ENCODE data around the gene AP1M2. TPM values are rescaled to one million over a fixed set of nuclear protein-coding genes. Genes with fewer than 3 reads are reported as not detected.

Gene AP1M2
- total RNA-seq, 1 experiment from 2014 or later: 196 TPM

- intact Hi-C loops (cut with micrococcal nuclease; ENCODE audit: unreplicated experiment): no loop called here
- ChIA-PET CTCF (no interaction called here), POLR2A (no interaction called here)
- H3K36me3 Mint-ChIP-seq (ENCODE audit: insufficient read depth, unreplicated experiment): peaks cover 14% of the 10 kb centered on the region
- BruUV-seq (replicated peaks): no TSS peak
- no peak overlapping the region for H3K27ac Mint-ChIP-seq (ENCODE audit: unreplicated experiment)
- H3K9me3 Mint-ChIP-seq (ENCODE audit: unreplicated experiment): no peaks in the 10 kb centered on the region
- no peak for TF ChIP-seq CTCF (IDR thresholded peaks at IDR 0.05; ENCODE audit: insufficient read depth in 1 of 2, low read depth in 1 of 2, low read length in 1 of 2, severe bottlenecking in 1 of 2, unreplicated experiment in 1 of 2)
- no peaks in the 10 kb centered on the region for H3K27me3 ChIP-seq (replicated peaks; ENCODE audit: control insufficient read depth, insufficient read depth, low read length)
- no peak for DNase-seq
- no peak overlapping the region for H3K4me3 ChIP-seq (ENCODE audit: low read depth, low read length)
- H3K36me3 ChIP-seq (ENCODE audit: control insufficient read depth, insufficient read depth, low read length): no peaks in the 10 kb centered on the region
- H3K4me1 Mint-ChIP-seq (ENCODE audit: low read depth, unreplicated experiment): peaks cover 8% of the 10 kb centered on the region
- H3K4me1 ChIP-seq: peaks cover 11% of the 10 kb centered on the region
- H3K9me3 ChIP-seq: no peaks in the 10 kb centered on the region
- no peaks in the 10 kb centered on the region for H3K27me3 Mint-ChIP-seq (ENCODE audit: insufficient read depth, unreplicated experiment)
- no peak overlapping the region for H3K4me3 Mint-ChIP-seq (ENCODE audit: unreplicated experiment)
Observed at GRCh38 chr19:10615429-10616023, 28.4 kb upstream of the AP1M2 start.

- H3K36me3 Mint-ChIP-seq (ENCODE audit: insufficient read depth, unreplicated experiment): peaks cover 9% of the 10 kb centered on the region
- no peak for TF ChIP-seq CTCF (IDR thresholded peaks at IDR 0.05; ENCODE audit: insufficient read depth in 1 of 2, low read depth in 1 of 2, low read length in 1 of 2, severe bottlenecking in 1 of 2, unreplicated experiment in 1 of 2)
- no peak overlapping the region for H3K4me3 Mint-ChIP-seq (ENCODE audit: unreplicated experiment)
- Histone ChIP-seq H3K9me3 (no peaks in the 10 kb centered on the region), H3K36me3 (ENCODE audit: control insufficient read depth, insufficient read depth, low read length) (no peaks in the 10 kb centered on the region), H3K27me3 (replicated peaks; ENCODE audit: control insufficient read depth, insufficient read depth, low read length) (no peaks in the 10 kb centered on the region), H3K4me3 (ENCODE audit: low read depth, low read length) (no peak overlapping the region), H3K4me1 (peaks cover 8% of the 10 kb centered on the region)
- BruUV-seq (replicated peaks): no TSS peak
- ChIA-PET POLR2A (interaction anchor here (0.6 kb wide), 1 partner anchor 8 kb away, joined by 3 read pairs; no protein-coding TSS in a partner anchor), CTCF (interaction anchor here (0.6 kb wide), 1 partner anchor 105 kb away, joined by 7 read pairs; the partner anchor contains the start of gene DNM2)
- H3K27ac Mint-ChIP-seq (ENCODE audit: unreplicated experiment): no peak overlapping the region
- H3K27me3 Mint-ChIP-seq (ENCODE audit: insufficient read depth, unreplicated experiment): no peaks in the 10 kb centered on the region
- no peak for DNase-seq
- peaks cover 3% of the 10 kb centered on the region for H3K4me1 Mint-ChIP-seq (ENCODE audit: low read depth, unreplicated experiment)
- intact Hi-C loops (cut with micrococcal nuclease; ENCODE audit: unreplicated experiment): no loop called here
- H3K9me3 Mint-ChIP-seq (ENCODE audit: unreplicated experiment): no peaks in the 10 kb centered on the region
Observed at GRCh38 chr19:10612499-10613119, 25.5 kb upstream of the AP1M2 start.

GRCh38 chr19:10611907-10612306 lies 24.8 kb upstream of the AP1M2 start:
- no peaks in the 10 kb centered on the region for H3K27me3 ChIP-seq (replicated peaks; ENCODE audit: control insufficient read depth, insufficient read depth, low read length)
- no peaks in the 10 kb centered on the region for H3K27me3 Mint-ChIP-seq (ENCODE audit: insufficient read depth, unreplicated experiment)
- no peaks in the 10 kb centered on the region for H3K9me3 Mint-ChIP-seq (ENCODE audit: unreplicated experiment)
- no peaks in the 10 kb centered on the region for H3K4me1 Mint-ChIP-seq (ENCODE audit: low read depth, unreplicated experiment)
- peaks cover 1% of the 10 kb centered on the region for H3K4me1 ChIP-seq
- no peak overlapping the region for H3K27ac Mint-ChIP-seq (ENCODE audit: unreplicated experiment)
- H3K36me3 Mint-ChIP-seq (ENCODE audit: insufficient read depth, unreplicated experiment): peaks cover 5% of the 10 kb centered on the region
- H3K9me3 ChIP-seq: no peaks in the 10 kb centered on the region
- no peak overlapping the region for H3K4me3 ChIP-seq (ENCODE audit: low read depth, low read length)
- POLR2A ChIA-PET: no interaction called here
- no TSS peak for BruUV-seq (replicated peaks)
- no peak for DNase-seq
- CTCF ChIA-PET: no interaction called here
- no peak for TF ChIP-seq CTCF (IDR thresholded peaks at IDR 0.05; ENCODE audit: insufficient read depth in 1 of 2, low read depth in 1 of 2, low read length in 1 of 2, severe bottlenecking in 1 of 2, unreplicated experiment in 1 of 2)
- H3K36me3 ChIP-seq (ENCODE audit: control insufficient read depth, insufficient read depth, low read length): no peaks in the 10 kb centered on the region
- intact Hi-C loops (cut with micrococcal nuclease; ENCODE audit: unreplicated experiment): no loop called here
- no peak overlapping the region for H3K4me3 Mint-ChIP-seq (ENCODE audit: unreplicated experiment)

Measured in Caco-2 (cell line).